Smooth muscle cell (in vitro differentiated cells): Measurements from ENCODE around the gene TBRG4. TPM values are rescaled to one million over a fixed set of nuclear protein-coding genes. Genes with fewer than 3 reads are reported as not detected.

ENCODE experiments used
- DNase-seq: peaks from one replicate; lab custom pipeline; 2025; ENCODE audit not compliant: unreplicated experiment; lab: John Stamatoyannopoulos, UW
- H2AFZ ChIP-seq: fragments of 200-600 bp; sonication (generic); 2 replicates; pipeline ENCODE4 v1.6.0; 2016; ENCODE audit warnings: antibody characterized with exemption, low read depth, mild to moderate bottlenecking
- H3F3A ChIP-seq: fragments of 200-600 bp; sonication (generic); 2 replicates; pipeline ENCODE4 v1.6.0; 2017; ENCODE audit warnings: antibody characterized with exemption, low read depth
- H3K27ac ChIP-seq: fragments of 200-600 bp; sonication (generic); 2 replicates; pipeline ENCODE4 v1.5.1; 2016; ENCODE audit warnings: low read depth, mild to moderate bottlenecking
- H3K27me3 ChIP-seq: fragments of 200-600 bp; sonication (generic); 2 replicates; pipeline ENCODE4 v1.6.1; 2016; ENCODE audit warnings: low read depth, mild to moderate bottlenecking
- H3K36me3 ChIP-seq: fragments of 200-600 bp; sonication (generic); 2 replicates; pipeline ENCODE4 v1.5.1; 2016; ENCODE audit warnings: low read depth
- H3K4me1 ChIP-seq: fragments of 200-600 bp; sonication (generic); 2 replicates; pipeline ENCODE4 v1.5.1; 2016; ENCODE audit warnings: low read depth
- H3K4me2 ChIP-seq: fragments of 200-600 bp; sonication (generic); 2 replicates; pipeline ENCODE4 v1.6.0; 2016; ENCODE audit warnings: mild to moderate bottlenecking
- H3K4me3 ChIP-seq: fragments of 200-600 bp; sonication (generic); 2 replicates; pipeline ENCODE4 v1.5.1; 2016; ENCODE audit warnings: mild to moderate bottlenecking
- H3K79me2 ChIP-seq: fragments of 200-600 bp; sonication (generic); 2 replicates; pipeline ENCODE4 v1.6.0; 2016; ENCODE audit warnings: low read depth, mild to moderate bottlenecking
- H3K9ac ChIP-seq: fragments of 200-600 bp; sonication (generic); 2 replicates; pipeline ENCODE4 v1.6.0; 2016; ENCODE audit warnings: low read depth
- H3K9me3 ChIP-seq: fragments of 200-600 bp; sonication (generic); replicated peaks from 2 replicates; pipeline ENCODE4 v1.5.1; 2016; ENCODE audit warnings: low read depth
- H4K20me1 ChIP-seq: fragments of 200-600 bp; sonication (generic); 2 replicates; pipeline ENCODE4 v1.6.0; 2016; ENCODE audit warnings: low read depth
- WGBS: methylation state at CpG from one replicate; pipeline ENCODE4 v1.1.7; 2016; ENCODE audit warnings: low lambda C conversion rate; 5-methylcytosine and 5-hydroxymethylcytosine counted together
- polyA plus RNA-seq: library from polyadenylated mRNA; unstranded; fragments of >200 nt; fragmentation: Nextera tagmentation; extraction: Ambion mirVana; gene quantifications from 2 replicates; pipeline ENCODE4 v1.2.1, GENCODE V29; 2016
- total RNA-seq: library from RNA; depleted of rRNA; stranded (reverse); fragments of >200 nt; gene quantifications from 2 replicates; pipeline ENCODE4 v1.2.3, GENCODE V29; 2014
- TF ChIP-seq, protein P1 (sequence below): fragments of 200-600 bp; sonication (generic); IDR thresholded peaks from 2 replicates; pipeline ENCODE4 v1.5.1; 2017; ENCODE audit warnings: borderline replicate concordance, mild to moderate bottlenecking, antibody characterized with exemption; ENCODE audit not compliant: insufficient read depth, poor library complexity, severe bottlenecking

The TBRG4 gene
- total and polyA plus RNA-seq, 2 experiments from 2014 or later = 30.2 to 52.5 TPM

DNA sequence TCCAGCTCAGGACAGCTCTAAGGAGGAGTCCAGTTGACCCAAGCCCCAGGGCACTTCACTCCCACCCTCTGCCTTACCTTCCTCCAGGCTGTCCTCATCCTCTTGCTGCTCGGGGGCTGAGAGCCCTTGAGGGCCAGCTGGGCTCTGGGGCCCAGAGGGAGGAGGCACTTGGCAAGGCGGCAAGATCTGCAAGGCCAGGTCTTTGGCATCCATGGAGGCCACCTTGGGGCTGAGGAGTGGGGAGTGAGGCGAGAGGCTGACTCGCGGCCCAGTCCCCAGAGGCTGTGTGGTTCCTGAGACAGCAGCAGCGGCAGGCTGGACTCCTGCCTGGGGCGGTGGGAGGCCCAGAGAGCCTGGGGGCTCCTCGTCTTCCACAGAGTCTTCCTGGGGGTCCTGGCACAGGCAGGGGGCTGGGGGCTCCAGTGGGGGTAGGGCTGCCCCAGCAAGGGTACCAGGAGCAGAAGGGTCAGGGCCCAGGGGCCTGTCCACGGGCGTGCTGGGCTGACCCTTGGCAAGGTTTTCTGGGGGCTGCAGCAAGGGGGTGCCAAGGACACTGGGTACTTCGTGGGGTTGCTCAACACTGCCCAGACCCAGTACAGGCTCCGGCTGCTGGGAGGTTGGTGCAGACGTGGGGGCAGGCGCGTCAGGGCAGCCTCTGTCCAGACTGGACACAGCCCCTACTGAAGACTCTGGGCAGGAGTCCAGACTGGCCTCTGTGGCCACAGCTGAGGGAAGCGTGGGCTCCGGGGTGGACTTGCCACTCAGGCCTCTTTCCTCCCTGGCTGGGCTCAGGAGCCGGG lies 29.3 kb downstream of the TBRG4 start:
- TF ChIP-seq, protein P1, sequence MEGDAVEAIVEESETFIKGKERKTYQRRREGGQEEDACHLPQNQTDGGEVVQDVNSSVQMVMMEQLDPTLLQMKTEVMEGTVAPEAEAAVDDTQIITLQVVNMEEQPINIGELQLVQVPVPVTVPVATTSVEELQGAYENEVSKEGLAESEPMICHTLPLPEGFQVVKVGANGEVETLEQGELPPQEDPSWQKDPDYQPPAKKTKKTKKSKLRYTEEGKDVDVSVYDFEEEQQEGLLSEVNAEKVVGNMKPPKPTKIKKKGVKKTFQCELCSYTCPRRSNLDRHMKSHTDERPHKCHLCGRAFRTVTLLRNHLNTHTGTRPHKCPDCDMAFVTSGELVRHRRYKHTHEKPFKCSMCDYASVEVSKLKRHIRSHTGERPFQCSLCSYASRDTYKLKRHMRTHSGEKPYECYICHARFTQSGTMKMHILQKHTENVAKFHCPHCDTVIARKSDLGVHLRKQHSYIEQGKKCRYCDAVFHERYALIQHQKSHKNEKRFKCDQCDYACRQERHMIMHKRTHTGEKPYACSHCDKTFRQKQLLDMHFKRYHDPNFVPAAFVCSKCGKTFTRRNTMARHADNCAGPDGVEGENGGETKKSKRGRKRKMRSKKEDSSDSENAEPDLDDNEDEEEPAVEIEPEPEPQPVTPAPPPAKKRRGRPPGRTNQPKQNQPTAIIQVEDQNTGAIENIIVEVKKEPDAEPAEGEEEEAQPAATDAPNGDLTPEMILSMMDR = no peak
- Histone ChIP-seq H3K9ac (no peak overlapping the region), H3K9me3 (no peaks in the 10 kb centered on the region), H3F3A (no peaks in the 10 kb centered on the region), H3K27ac (no peak overlapping the region), H3K4me2 (no peak overlapping the region), H3K27me3 (no peaks in the 10 kb centered on the region), H3K36me3 (no peaks in the 10 kb centered on the region), H3K79me2 (no peaks in the 10 kb centered on the region), H4K20me1 (no peaks in the 10 kb centered on the region), H3K4me1 (no peaks in the 10 kb centered on the region), H3K4me3 (no peak overlapping the region), H2AFZ (no peak overlapping the region)
- 96% methylated on average over 16 of the region's 18 CpGs for WGBS
- DNase-seq = no peak

- no peaks in the 10 kb centered on the region for H4K20me1 ChIP-seq
- no peaks in the 10 kb centered on the region for H3K27me3 ChIP-seq
- no peak overlapping the region for H3K9ac ChIP-seq
- no peaks in the 10 kb centered on the region for H3K36me3 ChIP-seq
- 94% methylated on average over 9 of the region's 9 CpGs for WGBS
- H3F3A ChIP-seq = no peaks in the 10 kb centered on the region
- H3K9me3 ChIP-seq = no peaks in the 10 kb centered on the region
- no peak for DNase-seq
- TF ChIP-seq, protein P1 = no peak
- no peak overlapping the region for H3K4me2 ChIP-seq
- H3K4me1 ChIP-seq = no peaks in the 10 kb centered on the region
- no peak overlapping the region for H3K4me3 ChIP-seq
- H2AFZ ChIP-seq = no peak overlapping the region
- H3K27ac ChIP-seq = no peak overlapping the region
- H3K79me2 ChIP-seq = no peaks in the 10 kb centered on the region
Observed at GRCh38 chr7:45081670-45081974, 29.9 kb downstream of the TBRG4 start.

- 96% methylated on average over 14 of the region's 14 CpGs for WGBS
- Histone ChIP-seq H3K4me1 (no peaks in the 10 kb centered on the region), H4K20me1 (no peaks in the 10 kb centered on the region), H3K4me3 (no peak overlapping the region), H3K27ac (no peak overlapping the region), H3K9ac (no peak overlapping the region), H3K36me3 (no peaks in the 10 kb centered on the region), H3F3A (no peaks in the 10 kb centered on the region), H3K4me2 (no peak overlapping the region), H2AFZ (no peak overlapping the region), H3K27me3 (no peaks in the 10 kb centered on the region), H3K79me2 (no peaks in the 10 kb centered on the region), H3K9me3 (no peaks in the 10 kb centered on the region)
- TF ChIP-seq, protein P1 = no peak
- no peak for DNase-seq
Observed at GRCh38 chr7:45080958-45081669, 30.4 kb downstream of the TBRG4 start.
